Skeletal muscle tissue (tissue), 4 donors: ENCODE results near the gene RGS3. TPM values are rescaled to one million over a fixed set of nuclear protein-coding genes. Genes with fewer than 3 reads are reported as not detected.

Experiments used
- H3K27ac ChIP-seq: one replicate; pipeline ENCODE4 v1.7.0; 2013; ENCODE audit warnings: mild to moderate bottlenecking, low read depth, low read length, inconsistent platforms
- H3K27me3 ChIP-seq, 3 donors: one replicate each; pipeline ENCODE4 v1.7.0; 2013; ENCODE audit warnings: low read length in 3 of 3; ENCODE audit not compliant: control insufficient read depth in 3 of 3, insufficient read depth in 3 of 3
- H3K36me3 ChIP-seq, 3 donors: one replicate each; pipeline ENCODE4 v1.7.0; 2013; ENCODE audit warnings: low read length in 3 of 3; ENCODE audit not compliant: control insufficient read depth in 3 of 3, insufficient read depth in 3 of 3
- H3K4me1 ChIP-seq, 3 donors: one replicate each; pipeline ENCODE4 v1.7.0; 2013; ENCODE audit warnings: low read length in 3 of 3, mild to moderate bottlenecking in 3 of 3; ENCODE audit not compliant: control insufficient read depth in 3 of 3, insufficient read depth in 3 of 3
- H3K4me3 ChIP-seq, 3 donors: one replicate each; pipeline ENCODE4 v1.7.0; 2013; ENCODE audit warnings: low read length in 3 of 3
- H3K9ac ChIP-seq, 3 donors: one replicate each; pipeline ENCODE4 v1.7.0; 2013; ENCODE audit warnings: low read length in 3 of 3, mild to moderate bottlenecking in 3 of 3, moderate library complexity in 2 of 3, low read depth in 1 of 3
- H3K9me3 ChIP-seq, 3 donors: one replicate each; pipeline ENCODE4 v1.7.0; 2013; ENCODE audit warnings: low read length in 3 of 3; ENCODE audit not compliant: control insufficient read depth in 3 of 3
- total RNA-seq: library from RNA; depleted of rRNA; stranded (reverse); fragments of >200 nt; gene quantifications from one replicate; pipeline ENCODE4 v1.2.3, GENCODE V29; 2014
- donor health status: Osteomylitis.

The RGS3 gene
- total RNA-seq, 1 donor from 2014 or later, result 48.0 TPM

- H3K4me1 ChIP-seq, result peaks cover 20 to 89% (median 49%) of the 10 kb centered on the region in 3 donors
Observed at GRCh38 chr9:113530942-113531341, 67.4 kb downstream of the RGS3 start.

GRCh38 chr9:113531919-113532808 lies 68.6 kb downstream of the RGS3 start:
- H3K4me3 ChIP-seq, result no peak overlapping the region
- peak overlapping the region in 1 of 3 donors; percentile 33 for H3K9ac ChIP-seq
- no peaks in the 10 kb centered on the region for H3K27me3 ChIP-seq
- peaks cover 0 to 28% (median 6%) of the 10 kb centered on the region in 3 donors for H3K36me3 ChIP-seq
- no peak overlapping the region for H3K27ac ChIP-seq
- H3K4me1 ChIP-seq, result peaks cover 31 to 89% (median 49%) of the 10 kb centered on the region in 3 donors
- no peaks in the 10 kb centered on the region for H3K9me3 ChIP-seq

More at GRCh38 chr9:113530942-113531341, 67.4 kb downstream of the RGS3 start:
- Histone ChIP-seq H3K36me3 (peaks cover 0 to 30% (median 6%) of the 10 kb centered on the region in 3 donors), H3K27ac (no peak overlapping the region), H3K27me3 (no peaks in the 10 kb centered on the region), H3K4me3 (no peak overlapping the region), H3K9me3 (no peaks in the 10 kb centered on the region), H3K9ac (no peak overlapping the region)

GRCh38 chr9:113532809-113533190 lies 69.3 kb downstream of the RGS3 start:
- peak overlapping the region in 1 of 3 donors; percentile 33 for H3K9ac ChIP-seq
- no peaks in the 10 kb centered on the region for H3K27me3 ChIP-seq
- no peaks in the 10 kb centered on the region for H3K9me3 ChIP-seq
- no peak overlapping the region for H3K27ac ChIP-seq
- H3K4me3 ChIP-seq, result no peak overlapping the region
- H3K36me3 ChIP-seq, result peaks cover 0 to 30% (median 6%) of the 10 kb centered on the region in 3 donors
- H3K4me1 ChIP-seq, result peaks cover 35 to 89% (median 55%) of the 10 kb centered on the region in 3 donors

- no peak overlapping the region for H3K4me3 ChIP-seq
- H3K36me3 ChIP-seq, result peaks cover 0 to 30% (median 6%) of the 10 kb centered on the region in 3 donors
- H3K27ac ChIP-seq, result no peak overlapping the region
- no peaks in the 10 kb centered on the region for H3K9me3 ChIP-seq
- H3K4me1 ChIP-seq, result peaks cover 35 to 89% (median 56%) of the 10 kb centered on the region in 3 donors
- no peaks in the 10 kb centered on the region for H3K27me3 ChIP-seq
- peak overlapping the region in 1 of 3 donors; percentile 33 for H3K9ac ChIP-seq
Observed at GRCh38 chr9:113533335-113534225, 70.1 kb downstream of the RGS3 start.

GRCh38 chr9:113535756-113536155 lies 72.2 kb downstream of the RGS3 start:
- Histone ChIP-seq H3K27me3 (no peaks in the 10 kb centered on the region), H3K9ac (peak overlapping the region in 2 of 3 donors; percentile 4 to 89), H3K4me1 (peaks cover 29 to 80% (median 50%) of the 10 kb centered on the region in 3 donors), H3K27ac (peak overlapping the region; percentile 89), H3K9me3 (no peaks in the 10 kb centered on the region), H3K36me3 (peaks cover 0 to 28% (median 5%) of the 10 kb centered on the region in 3 donors), H3K4me3 (no peak overlapping the region)

GRCh38 chr9:113536166-113536482 lies 72.6 kb downstream of the RGS3 start:
- Histone ChIP-seq H3K27ac (peak overlapping the region; percentile 89), H3K4me3 (no peak overlapping the region), H3K36me3 (peaks cover 0 to 32% (median 7%) of the 10 kb centered on the region in 3 donors), H3K4me1 (peaks cover 31 to 79% (median 50%) of the 10 kb centered on the region in 3 donors), H3K9me3 (no peaks in the 10 kb centered on the region), H3K27me3 (no peaks in the 10 kb centered on the region), H3K9ac (peak overlapping the region in 2 of 3 donors; percentile 4 to 89)

- no peaks in the 10 kb centered on the region for H3K9me3 ChIP-seq
- peaks cover 0 to 37% (median 7%) of the 10 kb centered on the region in 3 donors for H3K36me3 ChIP-seq
- peak overlapping the region; percentile 89 for H3K27ac ChIP-seq
- H3K4me3 ChIP-seq, result peak overlapping the region in 2 of 3 donors; percentile 37 to 66
- H3K9ac ChIP-seq, result peak overlapping the region; percentile 4 to 89 (median 60)
- H3K4me1 ChIP-seq, result peaks cover 31 to 78% (median 50%) of the 10 kb centered on the region in 3 donors
- no peaks in the 10 kb centered on the region for H3K27me3 ChIP-seq
Observed at GRCh38 chr9:113536483-113537228, 73.1 kb downstream of the RGS3 start.

GRCh38 chr9:113537229-113537810 lies 73.8 kb downstream of the RGS3 start:
- Histone ChIP-seq H3K27ac (peak overlapping the region; percentile 89), H3K9ac (peak overlapping the region; percentile 4 to 89 (median 60)), H3K36me3 (peaks cover 0 to 37% (median 10%) of the 10 kb centered on the region in 3 donors), H3K4me1 (peaks cover 31 to 76% (median 50%) of the 10 kb centered on the region in 3 donors), H3K9me3 (no peaks in the 10 kb centered on the region), H3K4me3 (peak overlapping the region in 2 of 3 donors; percentile 37 to 66), H3K27me3 (no peaks in the 10 kb centered on the region)

- no peak overlapping the region for H3K4me3 ChIP-seq
- H3K9me3 ChIP-seq, result no peaks in the 10 kb centered on the region
- H3K9ac ChIP-seq, result peak overlapping the region in 1 of 3 donors; percentile 89
- peaks cover 0 to 42% (median 10%) of the 10 kb centered on the region in 3 donors for H3K36me3 ChIP-seq
- H3K4me1 ChIP-seq, result peaks cover 31 to 78% (median 55%) of the 10 kb centered on the region in 3 donors
- H3K27me3 ChIP-seq, result no peaks in the 10 kb centered on the region
- no peak overlapping the region for H3K27ac ChIP-seq
Observed at GRCh38 chr9:113538131-113538530, 74.6 kb downstream of the RGS3 start.
